SKM-1 treated with dmso at 0.1 percent for 144 hours (cell line): ENCODE data around the gene AKAP6.

ENCODE experiments used
- DNase-seq: peaks from one replicate; lab custom pipeline; 2025; ENCODE audit not compliant: unreplicated experiment; lab: John Stamatoyannopoulos, UW

AKAP6 gene

GRCh38 chr14:32800320-32800719 is 471.2 kb downstream of the AKAP6 start:
- DNase-seq = no peak

- no peak for DNase-seq
Observed at GRCh38 chr14:32802295-32802694, 473.2 kb downstream of the AKAP6 start.

- DNase-seq = no peak
Observed at GRCh38 chr14:32805979-32806378, 476.9 kb downstream of the AKAP6 start.

GRCh38 chr14:32808644-32809043 is 479.5 kb downstream of the AKAP6 start:
- no peak for DNase-seq

- no peak for DNase-seq
Observed at GRCh38 chr14:32809255-32809654, 480.2 kb downstream of the AKAP6 start.

GRCh38 chr14:32813401-32813800 is 484.3 kb downstream of the AKAP6 start:
- no peak for DNase-seq

GRCh38 chr14:32814721-32815120 is 485.6 kb downstream of the AKAP6 start:
- no peak for DNase-seq

GRCh38 chr14:32816588-32816987 is 487.5 kb downstream of the AKAP6 start:
- no peak for DNase-seq

GRCh38 chr14:32817780-32818179 is 488.7 kb downstream of the AKAP6 start:
- no peak for DNase-seq

- no peak for DNase-seq
Observed at GRCh38 chr14:32818581-32818980, 489.5 kb downstream of the AKAP6 start.

GRCh38 chr14:32820181-32820580 is 491.1 kb downstream of the AKAP6 start:
- DNase-seq = no peak

GRCh38 chr14:32820682-32821081 is 491.6 kb downstream of the AKAP6 start:
- no peak for DNase-seq

- no peak for DNase-seq
Observed at GRCh38 chr14:32821964-32822653, 493.0 kb downstream of the AKAP6 start.

- DNase-seq = no peak
Observed at GRCh38 chr14:32823706-32824105, 494.6 kb downstream of the AKAP6 start.

- DNase-seq = no peak
Observed at GRCh38 chr14:32824195-32824594, 495.1 kb downstream of the AKAP6 start.

GRCh38 chr14:32825058-32825457 is 496.0 kb downstream of the AKAP6 start:
- no peak for DNase-seq

GRCh38 chr14:32826404-32827082 is 497.4 kb downstream of the AKAP6 start:
- no peak for DNase-seq

GRCh38 chr14:32827514-32827913 is 498.4 kb downstream of the AKAP6 start:
- DNase-seq = no peak

- no peak for DNase-seq
Observed at GRCh38 chr14:32835924-32836323, 506.8 kb downstream of the AKAP6 start.

GRCh38 chr14:32841698-32842097 is 512.6 kb downstream of the AKAP6 start:
- DNase-seq = no peak

GRCh38 chr14:32846821-32847365 is 517.8 kb downstream of the AKAP6 start:
- no peak for DNase-seq

- DNase-seq = no peak
Observed at GRCh38 chr14:32847867-32848266, 518.8 kb downstream of the AKAP6 start.
